Activated CD4-positive, alpha-beta T cell treated with anti-CD3 and anti-CD28 coated beads for 36 hours (primary cell): ENCODE data around the gene CLCN7. TPM values are rescaled to one million over a fixed set of nuclear protein-coding genes. Genes with fewer than 3 reads are reported as not detected.

Experiments used
- ATAC-seq: fragments of 200-7000 bp; cut with Tn5 transposase; one replicate; pipeline ENCODE4 v1.10.0; 2021; ENCODE audit warnings: mild to moderate bottlenecking, moderate library complexity
- CTCF ChIA-PET: fragments of 350-600 bp; sonication (Branson Sonifier 250); formaldehyde crosslinking; loops from one replicate; lab custom pipeline; 2021; ENCODE audit warnings: antibody characterized with exemption; lab: Charles Lee
- POLR2A ChIA-PET: fragments of 350-600 bp; sonication (Branson Sonifier 250); formaldehyde crosslinking; loops from one replicate; lab custom pipeline; 2021; ENCODE audit warnings: antibody characterized with exemption, inconsistent platforms; lab: Charles Lee
- DNase-seq: peaks from one replicate; pipeline ENCODE4 v3.0.0-alpha.2; 2020
- H3K27ac Mint-ChIP-seq: one replicate; pipeline ENCODE4 v1.8.0; 2021; ENCODE audit warnings: mixed read lengths
- H3K27me3 Mint-ChIP-seq: one replicate; pipeline ENCODE4 v1.8.0; 2021; ENCODE audit warnings: mixed read lengths
- H3K36me3 Mint-ChIP-seq: one replicate; pipeline ENCODE4 v1.8.0; 2021; ENCODE audit warnings: low read depth, mixed read lengths
- H3K4me1 Mint-ChIP-seq: one replicate; pipeline ENCODE4 v1.8.0; 2021; ENCODE audit warnings: mixed read lengths
- H3K4me3 Mint-ChIP-seq: one replicate; pipeline ENCODE4 v1.8.0; 2021; ENCODE audit warnings: mild to moderate bottlenecking, moderate library complexity, mixed read lengths
- H3K9me3 Mint-ChIP-seq: one replicate; pipeline ENCODE4 v1.8.0; 2021; ENCODE audit warnings: low read depth, mixed read lengths
- intact Hi-C, 2 experiments: fragments of 100-400 bp; cut with DNase I in 1 of 2; cut with micrococcal nuclease in 1 of 2; formaldehyde crosslinking; loops; one replicate each; pipeline versions ENCODE4 v1.14.2 to v1.15.1; 2022 to 2024; cut with DNase I, micrococcal nuclease
- total RNA-seq, 2 experiments: library from RNA; stranded (reverse); gene quantifications; one replicate each; pipeline ENCODE4 v1.2.3, GENCODE V29; 2021

CLCN7 gene
- total RNA-seq, 2 experiments from 2014 or later: 29.9 to 33.7 TPM

GRCh38 chr16:1492923-1493745, 18.3 kb upstream of the CLCN7 start, which contains the start of gene TELO2:
TELO2 (plus strand) TSS chr16:1493360; CDS start chr16:1494282, 922 bp downstream.
- intact Hi-C loops: loop anchor here (1.0 to 5.0 kb wide), 18 partner anchors 18 to 774 kb away; partner anchors contain the start of genes CLCN7 (in 2 of the 2), CRAMP1 (in 1 of the 2), FAHD1 (in 1 of the 2) and GNPTG (in 1 of the 2)
- Mint-ChIP-seq H3K27me3 (no peaks in the 10 kb centered on the region), H3K4me3 (peak within 1 kb of the TSS; percentile 92), H3K27ac (peak within 1 kb of the TSS; percentile 97), H3K4me1 (peaks cover 15% of the 10 kb centered on the region), H3K36me3 (peaks cover 15% of the 10 kb centered on the region), H3K9me3 (no peaks in the 10 kb centered on the region)
- ATAC-seq (peak; percentile 89), DNase-seq (peak; percentile 94)
- CTCF ChIA-PET: interaction anchor here (0.5 to 1.0 kb wide), 4 partner anchors 18 to 520 kb away, joined by 3 to 4 read pairs (median 3); partner anchors contain the start of genes NUBP2 and SPSB3
- POLR2A ChIA-PET: interaction anchor here (0.6 to 0.8 kb wide), 2 partner anchors 17 to 73 kb away, joined by 3 to 8 read pairs; partner anchors contain the start of gene UQCC4

- POLR2A ChIA-PET: interaction anchor here (0.5 to 0.6 kb wide), 2 partner anchors 16 to 197 kb away, joined by 3 read pairs; no protein-coding TSS in a partner anchor
- H3K27ac Mint-ChIP-seq: peak overlapping the region; percentile 97
- H3K27me3 Mint-ChIP-seq: no peaks in the 10 kb centered on the region
- H3K36me3 Mint-ChIP-seq: peaks cover 9% of the 10 kb centered on the region
- DNase-seq: no peak
- no peaks in the 10 kb centered on the region for H3K9me3 Mint-ChIP-seq
- intact Hi-C loops: loop anchor here (2.0 to 5.0 kb wide), 4 partner anchors 18 to 775 kb away; partner anchors contain the start of genes CLCN7 (in 1 of the 2), FAHD1 (in 1 of the 2), HAGH (in 1 of the 2) and RNPS1 (in 1 of the 2)
- peak overlapping the region; percentile 92 for H3K4me3 Mint-ChIP-seq
- ATAC-seq: no peak
- peaks cover 15% of the 10 kb centered on the region for H3K4me1 Mint-ChIP-seq
- CTCF ChIA-PET: interaction anchor here (0.5 to 1.0 kb wide), 5 partner anchors 15 to 519 kb away, joined by 3 to 4 read pairs (median 3); partner anchors contain the start of genes NUBP2 and SPSB3
These were observed 17.5 kb upstream of the CLCN7 start for GRCh38 chr16:1492082-1492922.

- Mint-ChIP-seq H3K4me3 (no peak overlapping the region), H3K4me1 (peaks cover 15% of the 10 kb centered on the region), H3K27me3 (no peaks in the 10 kb centered on the region), H3K27ac (no peak overlapping the region), H3K36me3 (peaks cover 4% of the 10 kb centered on the region), H3K9me3 (no peaks in the 10 kb centered on the region)
- intact Hi-C loops: loop anchor here in 1 of 2 experiments (5.0 kb wide), 1 partner anchor 776 kb away; the partner anchor contains the start of gene RNPS1
- ChIA-PET CTCF (interaction anchor here (1.1 kb wide), 1 partner anchor 80 kb away, joined by 3 read pairs; no protein-coding TSS in a partner anchor), POLR2A (no interaction called here)
- ATAC-seq: no peak
- no peak for DNase-seq
These were observed 16.5 kb upstream of the CLCN7 start for GRCh38 chr16:1491327-1491726.

GRCh38 chr16:1489077-1489476, 14.2 kb upstream of the CLCN7 start:
- H3K9me3 Mint-ChIP-seq: no peaks in the 10 kb centered on the region
- POLR2A ChIA-PET: no interaction called here
- no peak for ATAC-seq

GRCh38 chr16:1488619-1489018, 13.8 kb upstream of the CLCN7 start, which contains the start of gene PTX4:
PTX4 (minus strand) TSS chr16:1488944; CDS start chr16:1488909, 35 bp downstream.
- no peak for DNase-seq
- Mint-ChIP-seq H3K27me3 (no peaks in the 10 kb centered on the region), H3K4me3 (no peak within 1 kb of the TSS), H3K27ac (no peak within 1 kb of the TSS), H3K9me3 (no peaks in the 10 kb centered on the region), H3K36me3 (no peaks in the 10 kb centered on the region), H3K4me1 (peaks cover 8% of the 10 kb centered on the region)
- ChIA-PET POLR2A (no interaction called here), CTCF (no interaction called here)
- no peak for ATAC-seq
- intact Hi-C loops: no loop called here

More at GRCh38 chr16:1489077-1489476, 14.2 kb upstream of the CLCN7 start:
- Mint-ChIP-seq H3K27ac (no peak overlapping the region), H3K36me3 (peaks cover under 1% of the 10 kb centered on the region), H3K27me3 (no peaks in the 10 kb centered on the region), H3K4me3 (no peak overlapping the region), H3K4me1 (peaks cover 10% of the 10 kb centered on the region)
- intact Hi-C loops: no loop called here
- CTCF ChIA-PET: no interaction called here
- DNase-seq: no peak

GRCh38 chr16:1488054-1488601, 13.3 kb upstream of the CLCN7 start:
- ATAC-seq (no peak), DNase-seq (no peak)
- Mint-ChIP-seq H3K9me3 (no peaks in the 10 kb centered on the region), H3K36me3 (no peaks in the 10 kb centered on the region), H3K27ac (no peak overlapping the region), H3K4me1 (peaks cover 8% of the 10 kb centered on the region), H3K27me3 (no peaks in the 10 kb centered on the region), H3K4me3 (no peak overlapping the region)
- CTCF ChIA-PET: no interaction called here
- intact Hi-C loops: no loop called here
- POLR2A ChIA-PET: no interaction called here

- DNase-seq (no peak), ATAC-seq (no peak)
- POLR2A ChIA-PET: no interaction called here
- H3K4me3 Mint-ChIP-seq: no peak overlapping the region
- no peaks in the 10 kb centered on the region for H3K27me3 Mint-ChIP-seq
- CTCF ChIA-PET: interaction anchor here (0.6 kb wide), 1 partner anchor 128 kb away, joined by 3 read pairs; no protein-coding TSS in a partner anchor
- intact Hi-C loops: no loop called here
- no peak overlapping the region for H3K27ac Mint-ChIP-seq
- H3K36me3 Mint-ChIP-seq: no peaks in the 10 kb centered on the region
- no peaks in the 10 kb centered on the region for H3K9me3 Mint-ChIP-seq
- H3K4me1 Mint-ChIP-seq: peaks cover 3% of the 10 kb centered on the region
These were observed 12.7 kb upstream of the CLCN7 start for GRCh38 chr16:1487395-1488053.

- ATAC-seq (no peak), DNase-seq (no peak)
- Mint-ChIP-seq H3K27ac (no peak overlapping the region), H3K27me3 (no peaks in the 10 kb centered on the region), H3K4me3 (no peak overlapping the region), H3K36me3 (no peaks in the 10 kb centered on the region), H3K4me1 (no peaks in the 10 kb centered on the region), H3K9me3 (no peaks in the 10 kb centered on the region)
- POLR2A ChIA-PET: no interaction called here
- CTCF ChIA-PET: interaction anchor here (0.6 kb wide), 1 partner anchor 128 kb away, joined by 3 read pairs; no protein-coding TSS in a partner anchor
- intact Hi-C loops: no loop called here
These were observed 11.9 kb upstream of the CLCN7 start for GRCh38 chr16:1486551-1487390.

- Mint-ChIP-seq H3K9me3 (no peaks in the 10 kb centered on the region), H3K27ac (no peak overlapping the region), H3K4me3 (no peak overlapping the region), H3K36me3 (no peaks in the 10 kb centered on the region), H3K27me3 (no peaks in the 10 kb centered on the region), H3K4me1 (no peaks in the 10 kb centered on the region)
- POLR2A ChIA-PET: no interaction called here
- no peak for DNase-seq
- ATAC-seq: no peak
- CTCF ChIA-PET: no interaction called here
- intact Hi-C loops: no loop called here
These were observed 11.1 kb upstream of the CLCN7 start for GRCh38 chr16:1485847-1486496.
